ENCODE results near the gene VSIG10L2.

The VSIG10L2 gene

DNA sequence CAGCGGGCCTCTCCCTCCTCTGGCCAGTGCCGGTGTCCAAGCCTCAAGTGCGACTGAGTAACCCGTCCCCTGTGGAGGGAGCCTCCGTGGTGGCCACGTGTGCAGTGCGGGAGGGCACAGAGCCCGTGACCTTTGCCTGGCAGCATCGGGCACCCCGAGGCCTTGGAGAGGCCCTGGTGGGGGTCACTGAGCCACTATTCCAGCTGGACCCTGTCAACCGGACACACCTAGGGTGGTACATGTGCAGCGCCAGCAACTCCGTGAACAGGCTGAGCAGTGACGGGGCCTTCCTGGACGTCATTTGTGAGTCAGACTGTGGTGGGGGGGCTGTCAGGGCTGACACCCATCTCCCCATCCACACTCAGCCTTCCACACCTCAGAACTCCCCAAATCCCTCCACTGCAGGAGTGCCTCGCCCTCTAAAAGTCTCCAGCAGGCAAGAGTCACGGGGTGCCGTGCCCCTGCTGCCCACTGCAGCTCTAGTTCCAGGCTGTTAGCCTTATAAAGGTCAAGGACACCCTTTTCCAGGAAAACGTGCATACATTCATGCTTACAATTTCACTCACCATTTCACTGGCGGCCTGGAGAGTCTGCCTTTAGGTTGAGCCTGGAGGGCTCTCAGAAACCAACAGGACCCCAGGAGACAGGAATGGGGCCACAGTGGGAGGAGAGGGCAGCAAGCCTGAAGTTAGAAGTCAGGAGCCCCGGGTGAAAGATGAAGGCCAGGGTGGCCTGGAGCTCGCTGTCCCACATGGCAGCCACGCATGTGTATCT, 2.6 kb downstream of the VSIG10L2 start:
- no peak for DNase-seq

DNA sequence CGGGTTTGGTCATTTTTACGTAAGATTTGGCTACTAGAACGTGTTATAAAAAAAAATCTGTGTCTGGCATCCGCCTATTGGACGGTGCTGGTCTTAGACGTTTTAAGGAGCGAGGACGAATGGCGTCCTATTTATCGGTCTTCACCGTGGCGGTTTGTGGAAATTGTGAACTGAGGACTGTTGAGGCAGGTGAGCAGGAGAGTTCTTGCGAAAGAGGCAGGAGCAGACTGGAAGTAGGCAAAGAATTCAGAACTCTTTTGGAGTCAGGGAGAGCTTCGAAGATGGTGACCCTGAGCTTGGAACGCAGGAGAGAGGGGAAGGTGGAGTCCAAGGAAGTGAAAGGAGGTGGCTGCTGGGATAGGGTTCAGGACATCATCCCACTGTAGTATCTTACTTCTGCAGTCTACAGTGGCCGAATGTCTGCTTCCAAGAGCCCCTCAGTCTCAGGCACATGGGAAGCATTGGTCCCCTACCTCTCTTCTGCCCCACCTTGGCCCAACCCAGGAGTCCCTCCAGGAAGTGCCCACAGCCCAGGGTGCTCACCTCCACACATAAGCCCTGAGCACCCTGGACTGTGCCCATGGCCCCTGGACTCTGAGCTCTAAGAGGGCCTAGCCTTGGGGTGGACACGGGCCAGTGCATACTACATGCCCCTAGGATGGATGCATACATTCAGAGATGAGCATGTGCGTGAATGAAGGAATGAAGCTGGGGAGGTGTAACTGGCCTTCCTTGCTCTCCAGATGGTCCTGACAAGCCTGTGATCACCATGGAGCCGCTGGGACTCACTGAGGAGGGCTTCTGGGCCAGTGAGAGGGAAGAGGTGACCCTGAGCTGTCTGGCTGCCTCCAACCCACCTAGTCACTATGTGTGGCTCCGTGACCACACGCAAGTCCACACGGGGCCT, 3.7 kb downstream of the VSIG10L2 start:
- no peak for DNase-seq

DNA sequence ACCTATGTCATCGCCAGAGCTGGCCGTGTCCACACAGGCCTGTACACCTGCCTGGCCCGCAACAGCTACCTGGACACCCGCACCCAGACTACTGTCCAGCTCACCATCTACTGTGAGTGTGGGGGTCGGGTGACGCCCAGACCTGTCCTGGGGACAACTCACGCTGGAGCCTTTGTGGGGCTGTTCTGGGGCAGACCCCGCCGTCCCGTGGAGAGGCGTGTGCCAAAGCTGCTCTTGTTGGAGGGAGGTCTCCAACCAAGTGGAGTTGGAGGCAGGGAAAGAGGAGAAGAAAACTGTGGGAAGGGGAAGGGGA, 4.3 kb downstream of the VSIG10L2 start:
- no peak for DNase-seq

DNA sequence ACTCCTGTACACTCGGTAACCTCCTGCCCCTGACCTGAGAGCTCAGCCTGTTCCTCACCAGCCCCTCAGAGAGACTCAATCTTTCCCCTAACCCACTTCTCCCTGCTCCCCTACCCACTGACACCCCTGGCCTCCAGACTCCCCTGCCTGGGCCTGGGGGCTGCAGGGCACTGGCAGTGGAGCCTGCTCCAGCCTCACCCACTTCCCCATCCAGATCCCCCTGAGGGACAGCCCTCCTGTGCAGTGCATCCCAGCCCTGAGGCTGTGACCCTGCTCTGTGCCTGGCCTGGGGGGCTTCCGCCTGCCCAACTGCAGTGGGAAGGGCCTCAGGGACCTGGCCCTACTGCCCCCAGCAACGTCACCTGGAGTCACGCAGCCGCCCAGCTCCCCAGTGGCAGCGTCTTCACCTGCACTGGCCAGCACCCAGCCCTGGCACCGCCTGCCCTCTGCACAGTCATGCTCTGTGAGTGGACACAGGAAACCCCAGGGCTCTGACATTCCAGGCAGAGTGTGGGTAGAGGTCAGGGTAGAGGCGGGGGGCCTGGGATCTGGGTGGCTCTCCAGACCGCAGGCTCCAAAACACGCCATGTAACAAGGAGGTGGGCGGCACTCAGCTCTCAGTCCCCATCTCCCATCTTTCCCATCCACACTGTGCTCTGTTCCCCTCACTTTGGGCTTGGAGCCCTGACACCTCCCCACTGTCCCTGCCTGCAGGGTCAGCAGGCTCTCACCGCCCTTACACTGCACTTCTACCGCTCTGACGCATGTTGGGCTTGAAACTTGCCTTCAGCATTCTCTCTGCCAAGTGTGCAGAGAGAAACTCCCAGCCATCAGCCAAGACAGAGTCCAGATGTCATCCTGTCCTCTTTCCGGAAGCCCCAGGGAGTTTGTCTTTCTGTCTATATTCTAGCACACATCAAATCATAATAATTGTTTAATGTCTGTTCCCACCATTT, 5.1 kb downstream of the VSIG10L2 start:
- DNase-seq: no peak

DNA sequence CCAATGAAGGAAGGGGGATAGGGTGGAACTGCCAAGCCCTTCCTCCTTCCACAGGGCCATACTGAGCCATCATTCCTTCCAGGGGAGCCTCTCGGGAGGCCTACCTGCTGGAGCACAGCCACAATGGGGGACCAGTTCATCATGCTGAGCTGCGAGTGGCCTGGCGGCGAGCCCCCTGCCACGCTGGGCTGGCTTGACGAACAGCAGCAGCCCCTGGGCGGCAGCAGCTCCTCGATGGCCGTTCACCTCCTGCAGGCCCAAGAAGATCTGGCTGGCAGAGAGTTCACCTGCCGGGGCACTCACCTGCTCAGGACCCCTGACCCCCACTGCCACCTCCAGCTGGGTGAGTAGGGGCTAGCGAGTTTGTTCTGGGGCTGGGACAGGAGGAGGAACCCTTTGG, 5.9 kb downstream of the VSIG10L2 start:
- DNase-seq: no peak

DNA sequence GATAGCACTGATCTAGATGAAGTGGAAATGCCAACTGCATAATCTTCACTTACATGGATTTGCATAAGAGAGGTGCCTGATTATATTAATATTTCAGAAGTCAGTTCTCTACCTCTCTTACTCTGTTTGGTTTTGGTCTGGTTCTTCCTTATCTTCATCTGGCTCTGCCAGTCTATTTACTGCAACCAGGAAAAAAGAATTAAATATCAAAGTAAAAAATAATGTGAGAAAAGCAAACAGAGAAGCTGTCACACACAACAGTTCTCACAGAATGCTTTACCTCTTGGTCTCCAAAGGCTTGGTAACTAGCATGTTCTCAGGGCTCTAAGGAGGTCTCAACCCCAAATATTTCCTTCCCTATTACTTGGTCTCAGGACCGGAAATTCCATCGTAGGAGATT, 6.7 kb downstream of the VSIG10L2 start:
- DNase-seq: no peak

DNA sequence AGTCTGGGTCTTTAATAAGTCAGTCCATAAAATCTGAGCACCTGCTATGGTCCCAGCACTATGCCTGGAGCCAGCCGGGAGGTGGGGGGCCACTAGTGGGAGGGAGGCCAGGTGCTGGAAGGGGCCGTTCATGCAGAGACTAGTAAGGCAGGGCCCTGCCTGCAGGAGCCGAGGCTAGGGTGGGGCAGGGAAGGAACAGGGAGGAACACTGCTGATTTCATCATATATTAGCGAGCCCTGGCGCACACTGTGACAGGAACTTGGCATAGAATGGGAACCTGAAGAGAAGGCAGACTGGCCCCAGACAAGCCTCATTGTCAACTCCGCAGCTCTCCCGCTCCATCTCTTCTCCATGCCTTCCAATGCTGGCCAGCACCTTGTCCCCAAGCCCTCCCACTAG, 7.1 kb downstream of the VSIG10L2 start:
- DNase-seq: no peak

DNA sequence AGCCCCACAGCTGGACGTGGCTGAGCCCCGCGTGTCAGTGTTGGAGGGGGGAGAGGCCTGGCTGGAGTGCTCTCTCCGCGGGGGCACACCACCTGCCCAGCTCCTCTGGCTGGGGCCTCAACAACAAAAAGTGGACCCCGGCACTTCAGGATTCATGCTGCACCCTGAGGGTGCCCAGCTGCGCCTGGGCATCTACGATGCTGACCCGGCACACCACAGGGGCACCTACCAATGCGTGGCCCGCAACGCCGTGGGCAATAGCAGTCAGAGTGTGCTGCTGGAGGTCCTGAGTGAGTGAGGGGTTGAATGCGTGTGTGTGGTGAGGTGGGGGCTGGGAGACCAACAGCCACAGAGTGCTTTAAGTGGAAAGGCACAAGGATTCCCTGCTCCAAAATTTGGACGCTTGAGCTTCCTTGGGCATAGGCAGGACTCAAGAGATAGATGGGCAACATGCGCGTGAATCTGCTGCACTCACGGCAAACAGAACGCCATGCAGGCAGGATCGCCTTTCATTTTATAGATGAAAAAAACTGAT, 7.6 kb downstream of the VSIG10L2 start:
- DNase-seq: no peak

DNA sequence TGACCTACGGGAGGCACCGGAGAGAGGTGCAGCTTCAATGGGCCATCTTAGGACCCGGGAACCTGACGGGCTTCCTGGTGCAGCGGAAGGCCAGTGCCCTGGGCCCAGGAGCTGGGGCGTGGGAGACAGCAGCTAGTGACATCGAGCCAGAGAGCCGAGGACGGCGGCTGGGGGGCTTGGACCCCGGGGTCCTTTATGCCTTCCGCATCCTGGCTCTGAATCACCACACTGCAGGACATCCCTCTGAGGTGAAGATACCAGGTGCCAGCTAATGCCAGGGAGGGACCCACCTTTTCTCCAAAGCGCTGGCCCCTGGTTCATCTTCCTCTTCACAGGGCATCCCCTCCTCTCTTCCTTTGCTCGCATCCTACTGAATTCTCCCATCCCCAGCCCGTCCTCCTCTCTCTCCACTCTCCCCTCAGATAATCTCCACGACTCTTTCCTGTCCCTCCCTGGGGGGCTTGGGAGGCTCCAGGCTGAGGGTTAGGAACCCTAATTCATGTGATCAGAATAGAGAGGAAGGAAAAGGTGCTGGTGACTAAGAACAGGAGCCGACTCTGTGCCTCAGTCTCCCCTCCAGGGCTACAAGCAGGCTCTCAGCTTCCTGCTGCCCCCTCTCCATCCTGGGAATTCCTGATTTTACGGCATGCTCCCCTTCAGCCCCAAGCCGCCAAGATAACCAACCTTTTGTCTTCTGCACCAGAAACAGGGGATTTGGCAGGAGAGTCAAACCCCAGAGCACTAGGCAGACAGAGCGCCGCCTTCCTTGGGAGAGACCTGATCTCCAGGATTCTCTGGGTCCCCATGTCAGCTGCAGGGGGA, 8.5 kb downstream of the VSIG10L2 start:
- DNase-seq: no peak

DNA sequence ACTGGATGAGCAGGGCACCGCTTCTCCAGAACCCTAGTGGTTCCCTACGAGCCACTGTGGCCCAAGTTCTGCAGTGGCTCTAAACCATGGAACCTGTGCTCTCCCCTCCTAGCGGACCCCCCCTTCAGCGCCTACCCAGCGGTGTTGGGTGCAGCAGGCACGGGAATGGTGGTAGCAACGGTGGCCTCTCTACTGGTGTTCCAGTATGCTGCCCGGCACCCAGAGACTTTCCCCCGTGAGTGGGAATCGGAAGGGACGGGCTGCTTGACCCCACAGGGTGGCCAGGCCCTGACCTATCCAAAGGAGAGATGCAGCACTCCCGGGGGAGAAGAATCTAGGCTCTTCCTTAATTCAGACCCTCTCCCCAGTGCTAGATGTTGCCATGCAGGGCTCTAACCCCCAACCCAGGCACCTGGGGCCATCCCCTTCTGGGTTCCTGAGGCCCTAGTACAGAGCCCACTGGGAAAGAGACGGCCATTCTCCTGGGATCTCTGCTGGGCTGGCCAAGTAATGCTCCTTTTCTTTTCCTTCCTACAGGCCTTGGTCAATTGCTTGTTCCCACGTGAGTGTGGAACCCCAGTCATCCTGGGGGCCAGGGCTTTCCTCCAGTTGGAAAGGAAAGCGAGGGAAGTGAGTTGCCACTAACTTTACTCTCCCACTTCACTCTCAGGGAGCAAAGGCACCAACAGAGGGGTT, 9.2 kb downstream of the VSIG10L2 start:
- DNase-seq: no peak

DNA sequence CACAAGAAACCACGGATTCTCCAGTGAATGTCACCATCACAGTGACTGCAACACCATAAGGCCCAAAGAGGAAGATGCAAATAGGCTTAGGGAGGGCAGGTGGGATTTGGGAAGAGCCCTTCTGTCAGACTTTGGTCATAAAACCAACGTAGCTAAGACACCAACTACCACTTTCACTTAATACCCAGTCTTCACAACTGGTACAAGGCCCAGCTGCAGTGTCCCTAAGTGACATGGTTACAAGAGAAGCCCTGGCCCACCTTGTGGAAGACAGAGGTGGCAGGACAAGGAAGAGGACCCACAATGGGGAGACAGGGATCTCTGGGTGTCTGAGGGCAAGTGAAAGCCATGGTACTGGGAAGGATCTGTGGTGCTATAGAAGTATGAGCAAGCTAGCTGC, 10.0 kb downstream of the VSIG10L2 start:
- no peak for DNase-seq

DNA sequence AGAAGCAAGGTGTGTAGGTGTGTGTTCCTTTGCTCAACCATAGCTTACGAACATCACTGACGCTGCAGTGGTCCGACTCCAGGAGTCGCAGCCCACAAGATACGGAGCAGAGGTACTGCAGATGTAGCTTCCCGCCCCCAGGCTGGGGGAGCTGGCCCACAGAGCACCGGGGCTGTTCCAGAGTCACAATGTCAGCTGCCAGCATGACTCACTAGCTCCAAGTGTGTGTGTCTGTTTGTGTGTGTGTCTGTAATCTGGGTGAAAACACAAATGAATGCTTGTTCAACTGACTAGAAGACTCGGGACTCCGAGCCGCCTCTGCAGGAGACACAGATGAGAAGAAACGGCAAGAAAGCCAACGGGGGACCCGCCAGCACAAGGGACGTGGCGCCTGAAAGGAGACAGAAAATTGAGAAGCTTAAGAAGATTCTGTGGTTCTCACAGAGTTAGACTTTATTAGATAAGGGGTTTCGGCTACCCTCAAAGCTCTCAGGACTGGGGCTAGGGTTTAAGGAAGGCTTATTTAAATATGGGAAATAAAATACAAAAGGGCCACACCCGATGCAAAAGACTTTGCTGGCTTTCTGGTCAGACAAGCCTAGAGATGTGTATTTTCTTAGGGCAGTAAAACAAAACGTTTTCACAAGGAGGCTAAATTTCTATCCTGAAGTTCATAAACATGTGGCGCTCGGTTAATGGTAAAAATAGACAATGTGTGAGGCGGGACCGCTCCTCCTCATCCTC, 10.7 kb downstream of the VSIG10L2 start:
- no peak for DNase-seq

DNA sequence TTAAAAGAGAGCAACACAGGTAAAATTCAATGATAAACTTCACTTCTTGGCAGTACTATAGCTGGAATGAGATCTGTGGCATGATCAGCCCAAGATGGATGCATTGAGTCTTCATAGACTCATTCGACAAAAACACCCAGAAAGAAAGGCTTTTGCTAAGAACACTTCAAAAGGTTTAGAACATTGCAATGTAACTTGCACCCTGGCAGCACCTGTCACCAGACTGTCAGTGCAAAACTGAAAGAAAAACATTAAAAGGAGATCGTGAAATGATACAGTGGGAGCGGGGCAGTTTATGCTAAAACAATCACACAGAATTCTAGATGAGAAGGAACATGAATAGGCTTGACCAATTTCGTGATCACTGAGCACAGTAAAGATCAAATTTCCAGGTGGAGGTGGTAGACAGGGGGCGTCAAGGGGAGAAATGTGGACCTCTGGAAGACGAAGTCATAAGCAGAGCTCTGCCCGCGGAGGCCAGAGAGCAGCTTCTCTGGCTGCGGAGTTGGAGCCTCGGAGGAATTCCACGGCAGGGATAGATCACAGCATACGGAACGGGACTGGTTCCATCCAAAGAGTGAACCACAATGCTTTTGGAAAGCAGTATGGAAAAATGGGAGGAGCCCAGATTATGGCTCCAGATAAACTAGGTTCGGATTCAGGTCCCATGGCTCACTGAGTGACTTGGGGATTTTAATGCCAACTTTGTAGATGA, 11.9 kb downstream of the VSIG10L2 start:
- DNase-seq: no peak

DNA sequence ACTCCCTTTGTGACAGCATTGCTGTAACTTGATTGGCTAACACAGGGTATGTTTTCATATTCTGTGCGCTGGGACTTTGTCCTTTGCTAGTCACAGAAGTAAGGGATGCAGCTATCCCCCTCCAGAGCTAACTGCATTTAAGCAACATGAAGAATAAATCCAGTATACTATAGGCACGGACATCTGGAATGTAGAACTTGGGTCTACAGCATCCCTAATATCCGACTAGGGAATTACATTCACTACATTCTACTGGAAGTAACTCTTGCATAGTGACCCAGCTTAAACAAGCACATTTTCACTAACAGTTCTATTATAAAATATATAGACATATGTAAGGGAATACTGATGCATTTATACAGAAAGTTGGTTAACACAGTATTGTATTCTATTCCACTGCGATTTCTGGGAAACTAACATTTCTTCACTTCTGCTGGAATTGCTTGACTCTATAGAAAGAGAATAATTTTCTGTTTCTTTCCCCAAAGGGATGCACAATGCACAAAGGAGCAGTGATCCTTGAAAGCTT, 13.1 kb downstream of the VSIG10L2 start:
- no peak for DNase-seq

DNA sequence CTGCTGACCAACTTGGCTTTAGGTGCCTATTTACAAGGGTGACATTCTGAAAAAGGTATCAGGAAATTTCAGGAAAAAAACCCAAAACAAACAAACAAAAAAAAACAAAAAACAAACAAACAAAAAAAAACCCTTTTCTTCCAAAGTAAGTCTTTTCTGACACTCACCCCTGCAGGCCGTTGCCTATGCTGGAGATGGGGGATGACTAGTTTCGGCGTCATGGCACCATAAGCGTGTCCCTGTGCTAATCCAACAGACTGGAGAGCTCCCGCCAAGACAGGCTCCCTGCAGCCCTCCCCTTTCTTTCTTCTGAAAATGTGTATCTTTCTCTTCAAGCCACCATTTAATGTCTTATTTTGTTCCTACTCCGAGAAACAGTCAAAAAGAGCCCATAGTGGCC, 13.7 kb downstream of the VSIG10L2 start:
- DNase-seq: no peak

DNA sequence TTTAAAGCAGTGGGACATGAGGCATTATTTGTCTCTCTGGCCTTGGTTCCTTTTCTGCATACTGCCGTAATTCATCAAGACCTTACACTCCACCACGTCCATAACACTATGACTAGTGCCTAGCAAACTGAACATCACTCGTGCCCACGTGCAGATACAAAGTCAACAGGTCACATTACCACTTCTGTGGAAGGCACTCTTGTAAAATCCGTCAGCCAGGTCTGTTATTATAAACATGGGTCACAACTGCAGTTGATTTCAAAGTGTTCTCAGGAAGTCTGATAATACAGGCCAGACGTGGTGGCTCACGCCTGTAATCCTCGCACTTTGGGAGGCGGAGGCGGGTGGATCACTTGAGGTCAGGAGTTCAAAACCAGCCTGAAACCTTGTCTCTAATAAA, 14.1 kb downstream of the VSIG10L2 start:
- no peak for DNase-seq

DNA sequence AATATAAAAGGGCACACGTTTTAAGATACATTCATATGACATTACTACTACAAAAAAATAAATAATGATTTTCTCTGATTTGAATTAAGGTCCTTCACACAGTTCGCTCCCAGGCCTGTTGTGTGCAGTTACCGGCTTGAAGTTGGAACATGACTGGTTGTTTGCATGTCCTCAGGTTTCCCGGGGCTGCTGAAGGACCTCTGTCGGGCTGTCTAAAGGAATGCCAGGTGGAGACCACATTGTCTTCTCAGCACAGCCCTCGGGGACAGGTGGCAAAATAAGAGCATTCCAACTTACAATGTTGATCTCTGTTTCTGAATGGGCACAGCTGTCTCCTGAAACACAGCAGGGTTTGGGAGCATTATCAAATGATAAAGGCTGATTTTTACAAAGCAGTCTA, 14.9 kb downstream of the VSIG10L2 start:
- DNase-seq: no peak

DNA sequence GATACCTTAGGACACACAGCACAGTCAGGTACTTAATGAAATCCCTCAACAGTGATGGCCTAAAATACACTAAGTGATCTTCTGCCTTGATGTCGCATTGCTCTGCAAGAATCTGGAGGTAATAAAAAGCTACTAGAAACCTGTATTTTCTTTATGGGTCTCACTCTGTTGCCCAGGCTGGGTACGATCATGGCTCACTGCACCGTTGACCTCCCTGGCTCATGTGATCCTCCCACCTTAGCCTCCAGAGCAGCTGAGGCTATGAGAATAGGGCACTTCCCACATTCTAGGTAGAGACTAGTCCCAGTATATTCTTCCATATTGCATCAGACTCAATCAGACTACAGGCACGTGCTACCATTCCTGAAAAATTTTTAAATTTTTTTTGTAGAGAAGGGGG, 21.7 kb downstream of the VSIG10L2 start:
- DNase-seq: no peak

DNA sequence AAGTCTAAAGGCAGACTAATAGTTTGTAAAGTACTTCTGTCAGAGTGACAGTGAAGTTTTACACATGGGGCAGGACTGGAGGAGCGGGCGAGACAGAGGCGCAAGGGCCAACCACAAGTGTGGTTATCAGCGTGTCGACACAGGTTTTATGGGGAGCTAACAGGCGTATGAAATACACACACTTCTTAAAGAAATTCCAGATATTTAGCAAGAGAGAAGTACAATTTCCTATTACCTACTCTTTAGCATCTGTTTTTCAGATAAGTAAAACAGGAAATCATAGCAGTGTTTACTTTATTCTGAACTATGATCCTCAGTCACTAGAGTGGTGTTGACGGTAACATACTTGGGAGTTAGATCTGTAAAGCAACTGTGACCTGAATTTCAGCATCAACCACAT, 22.5 kb downstream of the VSIG10L2 start:
- no peak for DNase-seq

DNA sequence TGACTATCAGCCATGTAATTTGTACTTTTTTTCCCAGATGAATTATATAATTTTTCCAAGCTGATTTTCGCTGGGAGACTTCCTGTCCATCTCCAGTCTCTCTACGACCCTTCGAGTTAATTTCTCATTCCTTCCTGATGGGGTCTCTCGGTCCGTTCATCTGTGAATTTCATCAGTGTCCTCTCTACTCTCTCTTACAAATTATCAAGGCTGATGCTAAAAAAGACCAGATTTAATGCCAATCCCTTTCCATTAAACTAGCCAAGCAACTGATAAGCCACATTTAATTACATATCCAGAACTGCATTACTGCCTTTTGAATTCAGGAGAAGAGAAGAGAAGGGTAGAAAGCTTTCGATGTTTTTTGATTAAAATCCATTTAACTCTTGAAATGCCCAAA, 25.8 kb downstream of the VSIG10L2 start:
- no peak for DNase-seq

Measured in stimulated activated CD4-positive, alpha-beta T cell treated with anti-CD3 and anti-CD28 coated beads, Interleukin-4, amount 100 ng/mL, for 4 hours (primary cell).